Ishikawa (cell line): ENCODE data around the gene PRKCZ.

Experiments used
- CEBPB ChIP-seq: IDR thresholded peaks from 2 replicates; pipeline ENCODE4 v1.6.1; 2012
- CREB1 ChIP-seq: IDR thresholded peaks from 2 replicates; pipeline ENCODE4 v1.6.1; 2012; ENCODE audit warnings: low read depth
- EGR1 ChIP-seq: IDR thresholded peaks from 2 replicates; pipeline ENCODE4 v1.6.1; 2012
- EP300 ChIP-seq: IDR thresholded peaks from 2 replicates; pipeline ENCODE4 v1.6.1; 2012; ENCODE audit warnings: borderline replicate concordance
- FOXM1 ChIP-seq: IDR thresholded peaks from 2 replicates; pipeline ENCODE4 v1.6.1; 2012; ENCODE audit warnings: low read depth, borderline replicate concordance
- MAX ChIP-seq: IDR thresholded peaks from 2 replicates; pipeline ENCODE4 v1.6.1; 2012
- NFIC ChIP-seq: IDR thresholded peaks from 2 replicates; pipeline ENCODE4 v1.6.1; 2012
- RAD21 ChIP-seq: IDR thresholded peaks from 2 replicates; pipeline ENCODE4 v1.6.1; 2012; ENCODE audit warnings: low read depth
- TAF1 ChIP-seq: IDR thresholded peaks from 2 replicates; pipeline ENCODE4 v1.6.1; 2012; ENCODE audit warnings: low read depth, mild to moderate bottlenecking
- TCF12 ChIP-seq: IDR thresholded peaks from 2 replicates; pipeline ENCODE4 v1.6.1; 2012; ENCODE audit warnings: low read depth
- TEAD4 ChIP-seq: IDR thresholded peaks from 2 replicates; pipeline ENCODE4 v1.6.1; 2012
- USF1 ChIP-seq: IDR thresholded peaks from 2 replicates; pipeline ENCODE4 v1.6.1; 2012
- YY1 ChIP-seq: IDR thresholded peaks from 2 replicates; pipeline ENCODE4 v1.6.1; 2012; ENCODE audit warnings: low read depth
- ZBTB7A ChIP-seq: IDR thresholded peaks from 2 replicates; pipeline ENCODE4 v1.6.1; 2012; ENCODE audit warnings: low read depth
- TF ChIP-seq, protein P1 (sequence below): IDR thresholded peaks from 2 replicates; pipeline ENCODE4 v1.6.1; 2012; ENCODE audit warnings: low read depth, mild to moderate bottlenecking

Gene PRKCZ

DNA sequence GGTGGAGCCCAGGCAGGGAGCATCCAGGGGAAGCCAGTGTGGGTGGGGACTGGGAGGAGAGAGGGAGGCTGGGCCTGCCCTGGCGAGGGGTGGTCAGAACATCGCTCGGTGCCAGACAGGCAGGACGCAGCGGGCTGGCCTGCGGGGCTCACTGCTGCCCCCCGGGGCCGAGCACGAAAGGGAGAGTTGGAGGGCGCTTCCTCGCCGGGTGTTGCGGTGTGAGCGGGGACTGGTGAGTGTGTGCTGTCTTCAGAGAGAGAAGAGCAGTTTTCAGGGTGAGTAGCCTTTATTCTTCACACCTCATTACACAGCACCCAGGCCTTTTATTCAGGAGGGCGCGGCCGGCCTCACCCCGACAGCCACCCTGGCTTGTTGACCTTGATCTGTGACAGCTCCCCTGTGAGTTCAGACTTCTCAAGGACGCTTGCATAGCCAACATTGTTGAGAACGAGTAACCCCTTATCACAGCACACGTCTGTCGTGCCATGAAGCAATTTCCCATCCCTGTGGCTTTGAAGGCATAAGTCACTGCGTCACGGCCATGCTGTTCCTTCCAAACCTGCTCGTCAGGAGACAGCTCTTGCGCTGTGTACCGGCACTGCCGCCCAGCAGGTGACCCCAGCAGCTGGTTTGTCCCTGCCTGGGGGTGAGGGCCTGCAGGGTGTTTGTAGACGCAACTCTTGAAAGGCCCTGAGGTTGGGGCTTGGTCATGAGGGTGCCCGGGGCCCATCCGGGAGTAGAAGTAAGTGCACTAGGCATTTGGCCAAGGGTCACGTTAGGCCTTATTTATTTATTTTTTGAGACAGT, 54.6 kb downstream of the PRKCZ start:
- TF ChIP-seq MAX (no peak), USF1 (no peak), CEBPB (no peak)

GRCh38 chr1:2105781-2106524, 55.7 kb downstream of the PRKCZ start:
- TF ChIP-seq YY1 (no peak), RAD21 (no peak), EGR1 (no peak), FOXM1 (no peak), TCF12 (no peak)

DNA sequence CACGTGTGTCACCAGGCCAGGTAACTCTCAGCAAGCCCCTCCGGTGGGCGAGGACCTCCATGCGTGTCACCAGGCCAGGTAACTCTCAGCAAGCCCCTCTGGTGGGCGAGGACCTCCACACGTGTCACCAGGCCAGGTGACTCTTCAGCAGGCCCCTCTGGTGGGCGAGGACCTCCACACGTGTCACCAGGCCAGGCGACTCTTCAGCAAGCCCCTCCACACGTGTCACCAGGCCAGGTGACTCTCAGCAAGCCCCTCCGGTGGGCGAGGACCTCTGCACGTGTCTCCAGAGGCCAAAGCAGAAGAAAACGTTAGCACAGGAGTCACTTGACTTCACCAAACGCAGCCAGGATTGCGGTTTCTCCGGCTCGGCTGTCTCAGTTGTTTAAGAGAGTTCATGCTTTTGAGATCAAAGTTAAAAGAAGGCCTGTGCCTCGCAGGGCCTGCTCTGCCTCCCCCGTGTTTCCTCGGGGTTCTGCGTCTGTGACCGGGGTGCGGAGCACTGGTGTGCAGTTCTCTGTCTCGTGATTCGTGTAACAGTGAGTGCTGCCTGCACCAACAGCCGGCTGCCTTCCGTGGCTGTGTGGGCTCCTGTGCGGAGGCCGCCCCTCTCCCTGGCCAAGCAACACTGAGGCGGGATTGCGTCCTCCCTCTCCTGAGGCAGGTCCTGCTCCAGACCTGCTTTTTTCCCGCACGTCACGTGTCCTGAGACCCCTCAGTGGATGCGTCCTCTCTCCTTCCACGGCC, 56.6 kb downstream of the PRKCZ start:
- TF ChIP-seq NFIC (no peak), CEBPB (no peak), MAX (no peak), ZBTB7A (no peak), USF1 (no peak), TAF1 (no peak), EP300 (no peak), RAD21 (no peak), TEAD4 (no peak), TCF12 (no peak), EGR1 (no peak), FOXM1 (no peak), YY1 (no peak), CREB1 (no peak)
- TF ChIP-seq, protein P1, sequence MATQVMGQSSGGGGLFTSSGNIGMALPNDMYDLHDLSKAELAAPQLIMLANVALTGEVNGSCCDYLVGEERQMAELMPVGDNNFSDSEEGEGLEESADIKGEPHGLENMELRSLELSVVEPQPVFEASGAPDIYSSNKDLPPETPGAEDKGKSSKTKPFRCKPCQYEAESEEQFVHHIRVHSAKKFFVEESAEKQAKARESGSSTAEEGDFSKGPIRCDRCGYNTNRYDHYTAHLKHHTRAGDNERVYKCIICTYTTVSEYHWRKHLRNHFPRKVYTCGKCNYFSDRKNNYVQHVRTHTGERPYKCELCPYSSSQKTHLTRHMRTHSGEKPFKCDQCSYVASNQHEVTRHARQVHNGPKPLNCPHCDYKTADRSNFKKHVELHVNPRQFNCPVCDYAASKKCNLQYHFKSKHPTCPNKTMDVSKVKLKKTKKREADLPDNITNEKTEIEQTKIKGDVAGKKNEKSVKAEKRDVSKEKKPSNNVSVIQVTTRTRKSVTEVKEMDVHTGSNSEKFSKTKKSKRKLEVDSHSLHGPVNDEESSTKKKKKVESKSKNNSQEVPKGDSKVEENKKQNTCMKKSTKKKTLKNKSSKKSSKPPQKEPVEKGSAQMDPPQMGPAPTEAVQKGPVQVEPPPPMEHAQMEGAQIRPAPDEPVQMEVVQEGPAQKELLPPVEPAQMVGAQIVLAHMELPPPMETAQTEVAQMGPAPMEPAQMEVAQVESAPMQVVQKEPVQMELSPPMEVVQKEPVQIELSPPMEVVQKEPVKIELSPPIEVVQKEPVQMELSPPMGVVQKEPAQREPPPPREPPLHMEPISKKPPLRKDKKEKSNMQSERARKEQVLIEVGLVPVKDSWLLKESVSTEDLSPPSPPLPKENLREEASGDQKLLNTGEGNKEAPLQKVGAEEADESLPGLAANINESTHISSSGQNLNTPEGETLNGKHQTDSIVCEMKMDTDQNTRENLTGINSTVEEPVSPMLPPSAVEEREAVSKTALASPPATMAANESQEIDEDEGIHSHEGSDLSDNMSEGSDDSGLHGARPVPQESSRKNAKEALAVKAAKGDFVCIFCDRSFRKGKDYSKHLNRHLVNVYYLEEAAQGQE, result no peak

- TF ChIP-seq MAX (no peak), CEBPB (no peak), CREB1 (no peak), RAD21 (no peak), TEAD4 (no peak), EP300 (no peak), USF1 (no peak), YY1 (no peak), ZBTB7A (no peak), TAF1 (no peak), TCF12 (no peak), EGR1 (no peak), FOXM1 (no peak)
- TF ChIP-seq, protein P1, result no peak
Observed at GRCh38 chr1:2107586-2108212, 57.5 kb downstream of the PRKCZ start.
